Measurements from ENCODE around the gene FCN3. TPM values are rescaled to one million over a fixed set of nuclear protein-coding genes. Genes with fewer than 3 reads are reported as not detected.

FCN3 gene
- total and polyA plus RNA-seq, 2 of the 4 experiments (the other 2 are of a cell fraction), result not detected

- Histone ChIP-seq H2BK20ac (ENCODE audit: low read depth, low read length) (no peak overlapping the region), H2AK9ac (replicated peaks; ENCODE audit: low read depth, low read length, poor library complexity) (no peak overlapping the region), H3K79me1 (ENCODE audit: low read depth in 1 of 2, low read length in 2 of 2) (peaks cover 48 to 77% of the 10 kb centered on the region in 2 experiments), H4K20me1 (ENCODE audit: insufficient read depth, low read length) (peaks cover 7% of the 10 kb centered on the region), H3K27me3 (ENCODE audit: control insufficient read depth, insufficient read depth, low read length) (no peaks in the 10 kb centered on the region), H2BK120ac (ENCODE audit: low read depth, low read length) (no peak overlapping the region), H3K4me1 (ENCODE audit: control insufficient read depth, insufficient read depth, low read length) (peaks cover 10% of the 10 kb centered on the region), H3K56ac (ENCODE audit: extremely low read depth, insufficient read depth, low read length) (no peak overlapping the region), H3K9me3 (ENCODE audit: control insufficient read depth, insufficient read depth, low read length) (no peaks in the 10 kb centered on the region), H2BK5ac (ENCODE audit: low read depth, low read length, poor library complexity, severe bottlenecking) (no peak overlapping the region), H3K14ac (replicated peaks; ENCODE audit: low read depth, low read length) (no peak overlapping the region), H4K5ac (ENCODE audit: low read depth, low read length) (no peak overlapping the region), H3K27ac (ENCODE audit: insufficient read depth, low read length) (no peak overlapping the region), H3K9me1 (ENCODE audit: insufficient read depth, low read length) (peaks cover 23% of the 10 kb centered on the region), H3K9ac (ENCODE audit: low read depth, low read length) (no peak overlapping the region), H2BK15ac (ENCODE audit: low read depth, low read length) (no peak overlapping the region), H4K8ac (ENCODE audit: low read depth in 2 of 2, low read length in 2 of 2) (no peak overlapping the region), H2AK5ac (ENCODE audit: low read depth, low read length) (no peak overlapping the region), H2AFZ (replicated peaks; ENCODE audit: low read length, poor library complexity) (no peak overlapping the region), H4K91ac (ENCODE audit: insufficient read depth, low read depth, low read length) (no peak overlapping the region), H3K4me2 (ENCODE audit: low read depth, low read length) (no peak overlapping the region), H3K4ac (ENCODE audit: low read depth, low read length) (no peak overlapping the region), H3K36me3 (ENCODE audit: control insufficient read depth, insufficient read depth, low read length) (peaks cover 16% of the 10 kb centered on the region), H3K23ac (ENCODE audit: low read depth, low read length) (no peak overlapping the region), H3K4me3 (ENCODE audit: insufficient read depth, low read depth, low read length) (no peak overlapping the region), H3K18ac (ENCODE audit: low read depth, low read length) (no peak overlapping the region)
- intact Hi-C loops (cut with micrococcal nuclease) (no loop called here), in situ Hi-C loops (cut with MboI; ENCODE audit: low sequenced_read_pairs) (no loop called here), dilution Hi-C loops (cut with HindIII; ENCODE audit: low sequenced_read_pairs, unreplicated experiment) (no loop called here)
- DNase-seq (no peak), ATAC-seq (ENCODE audit: low read depth) (no peak)
- ChIA-PET CTCF (interaction anchor here (0.5 kb wide), 1 partner anchor 110 kb away, joined by 3 read pairs; no protein-coding TSS in a partner anchor), POLR2A (ENCODE audit: unreplicated experiment) (no interaction called here)
- TF ChIP-seq MAZ (IDR thresholded peaks at IDR 0.05; ENCODE audit: borderline replicate concordance, low read depth, low read length) (no peak), CEBPB (IDR thresholded peaks at IDR 0.05; ENCODE audit: low read depth, low read length) (no peak), MAFK (IDR thresholded peaks at IDR 0.05; ENCODE audit: low read depth, low read length) (no peak)
- no TSS peak for BruUV-seq (replicated peaks)
- 83% methylated on average over 1 of the region's 4 CpGs; no CpG with 5 or more reads in 1 of the 2 experiments for WGBS, 2 experiments (ENCODE audit: extremely low coverage in 2 of 2, insufficient read length in 1 of 2)
Observed at GRCh38 chr1:27423709-27424108, 49.1 kb upstream of the FCN3 start.
